Heart left ventricle (tissue), 16 donors: ENCODE measurements around the gene SIL1. TPM values are rescaled to one million over a fixed set of nuclear protein-coding genes. Genes with fewer than 3 reads are reported as not detected.

ENCODE experiments used
- ATAC-seq, 4 donors: fragments of 200-7000 bp; cut with Tn5 transposase; one replicate each; pipeline ENCODE4 v1.9.1; 2020 to 2022; ENCODE audit warnings: moderate library complexity in 4 of 4, mild to moderate bottlenecking in 3 of 4, moderate number of reproducible peaks in 1 of 4
- DNase-seq, 5 donors: peaks; one replicate each; pipeline ENCODE4 v3.0.0-alpha.2; 2020
- H3K27ac ChIP-seq, 12 donors: fragments of 200-600 bp; sonication (generic) in 4 of 12; one replicate each; pipeline versions ENCODE4 v1.5.0 to v1.8.0; 2016 to 2022; ENCODE audit warnings: mild to moderate bottlenecking in 2 of 12
- H3K27me3 ChIP-seq, 9 donors: fragments of 200-600 bp; sonication (generic) in 2 of 9; one replicate each; pipeline versions ENCODE4 v1.5.1 to v1.8.0; 2016 to 2022; ENCODE audit warnings: mild to moderate bottlenecking in 3 of 9
- H3K36me3 ChIP-seq, 9 donors: fragments of 200-600 bp; sonication (generic) in 2 of 9; one replicate each; pipeline versions ENCODE4 v1.5.0 to v1.8.0; 2018 to 2022; ENCODE audit warnings: mild to moderate bottlenecking in 2 of 9
- H3K4me1 ChIP-seq, 12 donors: fragments of 200-600 bp; sonication (generic) in 4 of 12; one replicate each; pipeline versions ENCODE4 v1.5.0 to v1.8.0; 2016 to 2022; ENCODE audit warnings: mild to moderate bottlenecking in 3 of 12
- H3K4me3 ChIP-seq, 12 donors: fragments of 200-600 bp; sonication (generic) in 4 of 12; one replicate each; pipeline versions ENCODE4 v1.5.0 to v1.8.0; 2017 to 2022; ENCODE audit warnings: mild to moderate bottlenecking in 9 of 12, moderate library complexity in 4 of 12
- H3K9me3 ChIP-seq, 12 donors: fragments of 200-600 bp; sonication (generic) in 4 of 12; one replicate each; pipeline versions ENCODE4 v1.5.0 to v1.8.0; 2016 to 2022; ENCODE audit warnings: mild to moderate bottlenecking in 1 of 12
- CTCF ChIP-seq, 12 donors: fragments of 200-600 bp; sonication (generic) in 4 of 12; IDR thresholded peaks; one replicate each; pipeline versions ENCODE4 v1.5.0 to v1.8.0; 2018 to 2022; ENCODE audit warnings: antibody characterized with exemption in 12 of 12, mild to moderate bottlenecking in 5 of 12
- POLR2A ChIP-seq, 2 donors: fragments of 450-650 bp; IDR thresholded peaks; one replicate each; pipeline ENCODE4 v1.6.1; 2017; ENCODE audit warnings: antibody characterized with exemption in 2 of 2, mild to moderate bottlenecking in 2 of 2, moderate library complexity in 2 of 2
- WGBS, 4 donors: extraction: QIAGEN DNeasy Blood & Tissue Kit in 2 of 4; methylation state at CpG; one replicate each; pipeline versions ENCODE4 v1.1.5 to v1.1.7; 2013 to 2018; 5-methylcytosine and 5-hydroxymethylcytosine counted together
- intact Hi-C, 10 donors: fragments of 100-400 bp; cut with DNase I; formaldehyde crosslinking; loops; one replicate each; pipeline versions ENCODE4 v1.11.1 to v1.14.2; 2022
- polyA plus RNA-seq, 2 donors: library from polyadenylated mRNA; stranded (reverse); fragments of 200-250 nt; gene quantifications; one replicate each; pipeline ENCODE4 v1.2.3, GENCODE V29; 2013
- total RNA-seq, 9 donors: library from RNA; depleted of rRNA in 2 of 9; stranded (reverse); fragments of >200 nt in 2 of 9; fragmentation: NEBNext Ultra II Directional in 3 of 9; extraction: Animal tissue kit (Norgen Biotek cat#: 25700) in 3 of 9; gene quantifications; one replicate each; pipeline versions ENCODE4 v1.1.0 to v1.2.4, GENCODE V29; 2016 to 2023
- donor health status: ischemic (EF 13 %, LVEDD 7.1; RV severe dilation, severe dysfunction).
- donor health status: healthy with polysubstance abuse.
- donor health status: DM: no; HTN: yes; CAD: no.
- donor health status: DM: no; HTN: no; CAD: no.
- donor health status: ischemic (EF 25% LVEDD 6.9; RV normal size, moderate dysfunction).
- donor health status: ischemic (EF 25% LVEDD 5.7; RV mildly dilated, moderate dysfunction).
- donor health status: healthy.
- donor health status: DM: yes; HTN: yes; CAD: no.
- donor health status: ischemic (EF 35%, LVEDD 5.7; RV mildly dilated, moderate dysfunction).
- donor health status: nonischemic (EF 11% LVEDD 7.7; RV severe dilation, severe dysfunction).
- donor health status: DM: yes; HTN: yes; CAD: no.
- donor health status: PGD.
- donor health status: ischemic (EF 29% LVEDD 5.4; RV normal size, mild dysfunction).
- donor health status: nonischemic (EF 23%, LVEDD 6.1; RV moderate dilation, normal function).

The SIL1 gene
- total and polyA plus RNA-seq, 11 donors = 33.8 to 341 (median 40.2) TPM

GRCh38 chr5:139138109-139138508 is 60.1 kb downstream of the SIL1 start:
- ATAC-seq (peak in 2 of 4 donors; percentile 3 to 6), DNase-seq (no peak)
- H3K27me3 ChIP-seq = no peaks in the 10 kb centered on the region
- TF ChIP-seq CTCF (IDR thresholded peaks at IDR 0.05) (no peak), POLR2A (IDR thresholded peaks at IDR 0.05) (no peak)
- 80 to 87% (median 82%) methylated on average over 4 of the region's 4 CpGs for WGBS, 4 donors
- H3K27ac ChIP-seq = peak overlapping the region in 8 of 12 donors; percentile 33 to 81 (median 70)
- no peaks in the 10 kb centered on the region for H3K9me3 ChIP-seq
- H3K4me3 ChIP-seq = no peak overlapping the region
- intact Hi-C loops = loop anchor here in 1 of 10 donors (10.0 kb wide), 1 partner anchor 57 kb away; the partner anchor contains the start of gene SIL1
- H3K36me3 ChIP-seq = no peaks in the 10 kb centered on the region
- peaks cover 17 to 67% (median 51%) of the 10 kb centered on the region in 12 donors for H3K4me1 ChIP-seq

DNA sequence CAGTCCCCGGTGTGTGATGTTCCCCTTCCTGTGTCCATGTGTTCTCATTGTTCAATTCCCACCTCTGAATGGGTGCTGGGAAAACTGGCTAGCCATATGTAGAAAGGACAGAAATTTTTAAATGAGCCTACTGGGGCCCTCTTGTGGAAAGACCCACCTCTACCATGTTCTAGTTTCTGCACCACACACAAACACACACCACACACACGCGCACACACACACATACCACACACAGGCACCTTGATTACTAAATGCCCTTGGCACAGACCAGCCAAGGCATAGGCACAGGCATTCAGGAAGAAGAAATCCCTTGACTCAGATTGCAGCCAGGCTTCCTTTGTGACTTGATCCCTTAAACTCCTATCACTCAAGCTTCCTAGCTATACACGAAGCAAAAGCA is 60.5 kb downstream of the SIL1 start:
- H3K4me1 ChIP-seq = peaks cover 17 to 67% (median 55%) of the 10 kb centered on the region in 12 donors
- H3K27me3 ChIP-seq = no peaks in the 10 kb centered on the region
- H3K4me3 ChIP-seq = no peak overlapping the region
- H3K9me3 ChIP-seq = no peaks in the 10 kb centered on the region
- no peaks in the 10 kb centered on the region for H3K36me3 ChIP-seq
- 44 to 50% (median 48%) methylated on average over 4 of the region's 4 CpGs for WGBS, 4 donors
- peak overlapping the region in 4 of 12 donors; percentile 70 to 77 (median 72) for H3K27ac ChIP-seq
- no peak for DNase-seq
- peak; percentile 11 to 47 (median 22) for ATAC-seq
- intact Hi-C loops = loop anchor here in 1 of 10 donors (10.0 kb wide), 1 partner anchor 57 kb away; the partner anchor contains the start of gene SIL1
- TF ChIP-seq CTCF (IDR thresholded peaks at IDR 0.05) (peak in 7 of 12 donors; percentile 12 to 39 (median 26)), POLR2A (IDR thresholded peaks at IDR 0.05) (no peak)

- intact Hi-C loops = loop anchor here in 2 of 10 donors (5.0 to 10.0 kb wide), 2 partner anchors 60 to 113 kb away; partner anchors contain the start of gene SIL1 (in 1 of the 2)
- no peak for ATAC-seq
Observed at GRCh38 chr5:139134906-139135305, 63.3 kb downstream of the SIL1 start.

More at GRCh38 chr5:139134906-139135305, 63.3 kb downstream of the SIL1 start:
- Histone ChIP-seq H3K27ac (peak overlapping the region in 1 of 12 donors; percentile 1), H3K4me1 (peaks cover 0 to 66% (median 57%) of the 10 kb centered on the region in 12 donors), H3K4me3 (no peak overlapping the region), H3K9me3 (no peaks in the 10 kb centered on the region), H3K36me3 (no peaks in the 10 kb centered on the region), H3K27me3 (no peaks in the 10 kb centered on the region)
- TF ChIP-seq POLR2A (IDR thresholded peaks at IDR 0.05) = no peak
- TF ChIP-seq CTCF (IDR thresholded peaks at IDR 0.05) = no peak
- no peak for DNase-seq
- WGBS, 4 donors = 82 to 94% (median 84%) methylated on average over 4 of the region's 4 CpGs
